WTC11 (cell line): ENCODE measurements around the gene TRIM7. TPM values are rescaled to one million over a fixed set of nuclear protein-coding genes. Genes with fewer than 3 reads are reported as not detected.

Source experiments
- ATAC-seq: fragments of 200-7000 bp; cut with Tn5 transposase; 2 replicates; pipeline ENCODE4 v1.10.0; 2021; ENCODE audit warnings: mild to moderate bottlenecking, moderate library complexity
- CTCF ChIA-PET: fragments of 300-600 bp; sonication (Branson Sonifier 250); formaldehyde crosslinking; loops from one replicate; lab custom pipeline; 2021; ENCODE audit warnings: antibody characterized with exemption; lab: Charles Lee
- POLR2A ChIA-PET: fragments of 350-600 bp; sonication (Branson Sonifier 250); formaldehyde crosslinking; loops from one replicate; lab custom pipeline; 2021; ENCODE audit warnings: antibody characterized with exemption; lab: Charles Lee
- DNase-seq: peaks from one replicate; pipeline ENCODE4 v3.0.0; 2021; ENCODE audit warnings: low spot score
- H3K27ac Mint-ChIP-seq: 2 replicates; pipeline ENCODE4 v1.8.0; 2021; ENCODE audit warnings: mixed read lengths
- H3K27me3 Mint-ChIP-seq: 2 replicates; pipeline ENCODE4 v1.8.0; 2021; ENCODE audit warnings: low read depth, mild to moderate bottlenecking, moderate library complexity, mixed read lengths
- H3K36me3 Mint-ChIP-seq: 2 replicates; pipeline ENCODE4 v1.8.0; 2021; ENCODE audit warnings: mixed read lengths
- H3K4me1 Mint-ChIP-seq: 2 replicates; pipeline ENCODE4 v1.8.0; 2022; ENCODE audit warnings: mixed read lengths
- H3K4me3 Mint-ChIP-seq: 2 replicates; pipeline ENCODE4 v1.8.0; 2021; ENCODE audit warnings: mild to moderate bottlenecking, moderate library complexity, mixed read lengths
- H3K9me3 Mint-ChIP-seq: 2 replicates; pipeline ENCODE4 v1.8.0; 2021; ENCODE audit warnings: mixed read lengths
- CBFB ChIP-seq: sonication (generic); formaldehyde crosslinking; IDR thresholded peaks from 2 replicates; pipeline ENCODE4 v1.8.1; 2022; ENCODE audit warnings: mild to moderate bottlenecking, low read depth, missing genetic modification reagents
- KAT7 ChIP-seq: sonication (generic); formaldehyde crosslinking; IDR thresholded peaks from 2 replicates; pipeline ENCODE4 v1.8.1; 2023; ENCODE audit warnings: missing genetic modification reagents, mild to moderate bottlenecking, borderline replicate concordance
- SMAD3 ChIP-seq: sonication (generic); formaldehyde crosslinking; IDR thresholded peaks from 2 replicates; pipeline ENCODE4 v1.8.0; 2022; ENCODE audit warnings: missing genetic modification reagents, mild to moderate bottlenecking, borderline replicate concordance
- SP1 ChIP-seq: sonication (generic); formaldehyde crosslinking; conservative IDR thresholded peaks from 2 replicates; pipeline ENCODE4 v1.8.1; 2022; ENCODE audit warnings: missing genetic modification reagents
- TEAD1 ChIP-seq: sonication (generic); formaldehyde crosslinking; IDR thresholded peaks from 2 replicates; pipeline ENCODE4 v1.8.0; 2022; ENCODE audit warnings: mild to moderate bottlenecking, missing genetic modification reagents
- TP53 ChIP-seq: sonication (generic); formaldehyde crosslinking; IDR thresholded peaks from 2 replicates; pipeline ENCODE4 v1.8.1; 2023; ENCODE audit warnings: mild to moderate bottlenecking, missing genetic modification reagents
- ZNF263 ChIP-seq: sonication (generic); formaldehyde crosslinking; IDR thresholded peaks from 2 replicates; pipeline ENCODE4 v1.8.1; 2022; ENCODE audit warnings: low read depth, mild to moderate bottlenecking, moderate library complexity, missing genetic modification reagents
- ZNF396 ChIP-seq: fragments of 250-450 bp; sonication (Bioruptor Pico); IDR thresholded peaks from 2 replicates; pipeline ENCODE4 v1.8.0; 2021; ENCODE audit warnings: mild to moderate bottlenecking, moderate library complexity, borderline replicate concordance
- ZNF416 ChIP-seq: fragments of 250-450 bp; sonication (Bioruptor Pico); IDR thresholded peaks from 2 replicates; pipeline ENCODE4 v1.9.0; 2021; ENCODE audit warnings: mild to moderate bottlenecking, inconsistent platforms
- ZNF532 ChIP-seq: fragments of 250-450 bp; sonication (Bioruptor Pico); IDR thresholded peaks from 2 replicates; pipeline ENCODE4 v1.9.0; 2021; ENCODE audit warnings: mild to moderate bottlenecking, borderline replicate concordance
- total RNA-seq: library from RNA; stranded (reverse); gene quantifications from 3 replicates; pipeline ENCODE4 v1.2.3, GENCODE V29; 2021
- TF ChIP-seq, protein P1 (sequence below): sonication (generic); formaldehyde crosslinking; IDR thresholded peaks from 2 replicates; pipeline ENCODE4 v1.8.1; 2023; ENCODE audit warnings: mild to moderate bottlenecking, missing genetic modification reagents, moderate library complexity
- TF ChIP-seq, protein P2 (sequence below): sonication (generic); formaldehyde crosslinking; IDR thresholded peaks from 2 replicates; pipeline ENCODE4 v1.8.1; 2022; ENCODE audit warnings: low read depth, missing genetic modification reagents, borderline replicate concordance
- TF ChIP-seq, protein P3 (sequence below): sonication (generic); formaldehyde crosslinking; IDR thresholded peaks from 2 replicates; pipeline ENCODE4 v1.8.1; 2022; ENCODE audit warnings: missing genetic modification reagents, borderline replicate concordance
- TF ChIP-seq, protein P4 (sequence below): sonication (generic); formaldehyde crosslinking; IDR thresholded peaks from 2 replicates; pipeline ENCODE4 v1.8.0; 2022; ENCODE audit warnings: mild to moderate bottlenecking, missing genetic modification reagents
- TF ChIP-seq, protein P5 (sequence below): fragments of 250-450 bp; sonication (Bioruptor Pico); IDR thresholded peaks from 2 replicates; pipeline ENCODE4 v1.9.0; 2021; ENCODE audit warnings: mild to moderate bottlenecking

The TRIM7 gene
- total RNA-seq, 1 experiment from 2014 or later, result 1.4 TPM

DNA sequence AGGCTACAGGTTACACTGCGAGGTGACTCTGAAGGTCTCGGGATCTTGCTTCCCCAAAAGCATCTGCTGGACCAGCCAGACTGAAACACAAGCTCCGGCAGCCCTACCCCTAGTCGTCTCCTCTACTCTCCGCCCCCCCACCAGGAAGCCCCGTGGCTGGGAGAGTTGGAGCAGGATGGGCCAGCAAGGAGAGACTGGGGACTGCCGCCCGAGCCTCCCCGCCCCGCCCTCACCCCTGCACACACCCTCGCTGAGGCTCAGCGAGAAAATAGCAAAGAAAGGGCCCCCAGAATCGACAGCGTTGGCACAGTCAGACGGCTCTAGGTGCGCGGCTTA lies 1.3 kb downstream of the TRIM7 start:
- Mint-ChIP-seq H3K4me3 (peak overlapping the region; percentile 78), H3K27ac (no peak overlapping the region), H3K9me3 (no peaks in the 10 kb centered on the region), H3K36me3 (peaks cover 6% of the 10 kb centered on the region; the same call in 1 of the 2 replicates), H3K27me3 (peaks cover 83% of the 10 kb centered on the region), H3K4me1 (peaks cover 41% of the 10 kb centered on the region)
- TF ChIP-seq, protein P1, sequence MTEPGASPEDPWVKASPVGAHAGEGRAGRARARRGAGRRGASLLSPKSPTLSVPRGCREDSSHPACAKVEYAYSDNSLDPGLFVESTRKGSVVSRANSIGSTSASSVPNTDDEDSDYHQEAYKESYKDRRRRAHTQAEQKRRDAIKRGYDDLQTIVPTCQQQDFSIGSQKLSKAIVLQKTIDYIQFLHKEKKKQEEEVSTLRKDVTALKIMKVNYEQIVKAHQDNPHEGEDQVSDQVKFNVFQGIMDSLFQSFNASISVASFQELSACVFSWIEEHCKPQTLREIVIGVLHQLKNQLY, result no peak
- TF ChIP-seq TP53 (CRISPR knock-in tag) (no peak), ZNF263 (no peak), ZNF532 (CRISPR knock-in tag) (no peak), CBFB (CRISPR knock-in tag) (no peak), SP1 (CRISPR knock-in tag) (no peak), SMAD3 (CRISPR knock-in tag) (no peak), ZNF396 (CRISPR knock-in tag) (no peak), TEAD1 (no peak), KAT7 (CRISPR knock-in tag) (no peak)
- TF ChIP-seq, protein P2, sequence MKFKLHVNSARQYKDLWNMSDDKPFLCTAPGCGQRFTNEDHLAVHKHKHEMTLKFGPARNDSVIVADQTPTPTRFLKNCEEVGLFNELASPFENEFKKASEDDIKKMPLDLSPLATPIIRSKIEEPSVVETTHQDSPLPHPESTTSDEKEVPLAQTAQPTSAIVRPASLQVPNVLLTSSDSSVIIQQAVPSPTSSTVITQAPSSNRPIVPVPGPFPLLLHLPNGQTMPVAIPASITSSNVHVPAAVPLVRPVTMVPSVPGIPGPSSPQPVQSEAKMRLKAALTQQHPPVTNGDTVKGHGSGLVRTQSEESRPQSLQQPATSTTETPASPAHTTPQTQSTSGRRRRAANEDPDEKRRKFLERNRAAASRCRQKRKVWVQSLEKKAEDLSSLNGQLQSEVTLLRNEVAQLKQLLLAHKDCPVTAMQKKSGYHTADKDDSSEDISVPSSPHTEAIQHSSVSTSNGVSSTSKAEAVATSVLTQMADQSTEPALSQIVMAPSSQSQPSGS (CRISPR knock-in tag), result no peak
- TF ChIP-seq, protein P3, sequence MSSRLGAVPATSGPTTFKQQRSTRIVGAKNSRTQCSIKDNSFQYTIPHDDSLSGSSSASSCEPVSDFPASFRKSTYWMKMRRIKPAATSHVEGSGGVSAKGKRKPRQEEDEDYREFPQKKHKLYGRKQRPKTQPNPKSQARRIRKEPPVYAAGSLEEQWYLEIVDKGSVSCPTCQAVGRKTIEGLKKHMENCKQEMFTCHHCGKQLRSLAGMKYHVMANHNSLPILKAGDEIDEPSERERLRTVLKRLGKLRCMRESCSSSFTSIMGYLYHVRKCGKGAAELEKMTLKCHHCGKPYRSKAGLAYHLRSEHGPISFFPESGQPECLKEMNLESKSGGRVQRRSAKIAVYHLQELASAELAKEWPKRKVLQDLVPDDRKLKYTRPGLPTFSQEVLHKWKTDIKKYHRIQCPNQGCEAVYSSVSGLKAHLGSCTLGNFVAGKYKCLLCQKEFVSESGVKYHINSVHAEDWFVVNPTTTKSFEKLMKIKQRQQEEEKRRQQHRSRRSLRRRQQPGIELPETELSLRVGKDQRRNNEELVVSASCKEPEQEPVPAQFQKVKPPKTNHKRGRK, result no peak
- TF ChIP-seq, protein P4, sequence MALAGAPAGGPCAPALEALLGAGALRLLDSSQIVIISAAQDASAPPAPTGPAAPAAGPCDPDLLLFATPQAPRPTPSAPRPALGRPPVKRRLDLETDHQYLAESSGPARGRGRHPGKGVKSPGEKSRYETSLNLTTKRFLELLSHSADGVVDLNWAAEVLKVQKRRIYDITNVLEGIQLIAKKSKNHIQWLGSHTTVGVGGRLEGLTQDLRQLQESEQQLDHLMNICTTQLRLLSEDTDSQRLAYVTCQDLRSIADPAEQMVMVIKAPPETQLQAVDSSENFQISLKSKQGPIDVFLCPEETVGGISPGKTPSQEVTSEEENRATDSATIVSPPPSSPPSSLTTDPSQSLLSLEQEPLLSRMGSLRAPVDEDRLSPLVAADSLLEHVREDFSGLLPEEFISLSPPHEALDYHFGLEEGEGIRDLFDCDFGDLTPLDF, result no peak
- TF ChIP-seq, protein P5, sequence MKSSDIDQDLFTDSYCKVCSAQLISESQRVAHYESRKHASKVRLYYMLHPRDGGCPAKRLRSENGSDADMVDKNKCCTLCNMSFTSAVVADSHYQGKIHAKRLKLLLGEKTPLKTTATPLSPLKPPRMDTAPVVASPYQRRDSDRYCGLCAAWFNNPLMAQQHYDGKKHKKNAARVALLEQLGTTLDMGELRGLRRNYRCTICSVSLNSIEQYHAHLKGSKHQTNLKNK (CRISPR knock-in tag), result no peak
- no peak for ATAC-seq
- CTCF ChIA-PET, result interaction anchor here (1.9 to 4.6 kb wide), 4 partner anchors 9 to 35 kb away, joined by 5 to 42 read pairs (median 12); no protein-coding TSS in a partner anchor
- peak; percentile 54 for DNase-seq
- POLR2A ChIA-PET, result interaction anchor here (2.3 kb wide), 1 partner anchor 12 kb away, joined by 11 read pairs; no protein-coding TSS in a partner anchor

DNA sequence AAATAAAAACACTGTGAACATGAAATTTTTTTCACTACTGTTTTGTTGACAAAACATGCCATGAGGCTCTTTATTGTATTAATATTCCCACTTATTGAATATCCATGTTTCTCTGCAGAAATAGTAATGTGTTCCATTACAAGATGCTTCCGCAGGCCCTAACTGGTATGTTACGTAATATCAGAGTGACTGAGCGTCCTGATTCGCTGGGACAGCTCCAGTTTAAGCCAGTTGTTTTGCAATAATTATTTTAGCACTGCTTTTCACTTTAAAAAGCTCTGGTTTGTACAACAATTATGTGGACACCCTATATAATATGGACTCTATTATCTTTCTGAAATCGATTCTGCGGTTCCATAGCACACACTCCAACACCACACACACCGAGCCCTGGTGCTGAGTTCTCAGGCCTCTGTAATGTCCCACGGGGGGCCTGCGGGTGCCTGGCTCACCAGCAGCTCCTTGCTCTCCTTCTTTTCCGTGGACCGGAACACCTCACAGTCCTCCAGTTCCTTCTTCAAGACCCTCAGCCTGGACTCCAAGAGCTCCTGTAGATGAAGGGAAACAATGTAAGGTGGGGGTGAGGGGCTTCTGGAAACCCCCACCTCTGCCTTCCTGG lies 1.8 kb downstream of the TRIM7 start:
- TF ChIP-seq ZNF416, result no peak
- H3K4me3 Mint-ChIP-seq, result peak overlapping the region; percentile 78
- peaks cover 86% of the 10 kb centered on the region for H3K27me3 Mint-ChIP-seq
- peaks cover 6% of the 10 kb centered on the region; the same call in 1 of the 2 replicates for H3K36me3 Mint-ChIP-seq
- DNase-seq (no peak), ATAC-seq (no peak)
- no peaks in the 10 kb centered on the region for H3K9me3 Mint-ChIP-seq
- no peak overlapping the region for H3K27ac Mint-ChIP-seq
- H3K4me1 Mint-ChIP-seq, result peaks cover 47% of the 10 kb centered on the region
- ChIA-PET POLR2A (interaction anchor here (2.3 kb wide), 1 partner anchor 11 kb away, joined by 11 read pairs; no protein-coding TSS in a partner anchor), CTCF (interaction anchor here (0.9 to 2.1 kb wide), 3 partner anchors 19 to 35 kb away, joined by 3 to 15 read pairs (median 5); no protein-coding TSS in a partner anchor)
